GM23248 (cell line): Measurements from ENCODE around the gene OR1D5. TPM values are rescaled to one million over a fixed set of nuclear protein-coding genes. Genes with fewer than 3 reads are reported as not detected.
A peak's percentile ranks its signal among the peaks of the same experiment; 100 is the strongest.

Source experiments
- DNase-seq: peaks from one replicate; pipeline ENCODE4 v3.0.0-alpha.2; 2015
- H2AFZ ChIP-seq: fragments of 200-600 bp; sonication (generic); 2 replicates; pipeline ENCODE4 v1.6.1; 2016; ENCODE audit warnings: antibody characterized with exemption
- H3F3A ChIP-seq: fragments of 200-600 bp; sonication (generic); 2 replicates; pipeline ENCODE4 v1.6.1; 2016; ENCODE audit warnings: mild to moderate bottlenecking, antibody characterized with exemption, mixed run types; ENCODE audit not compliant: insufficient read depth
- H3K27ac ChIP-seq: fragments of 200-600 bp; sonication (generic); 2 replicates; pipeline ENCODE4 v1.5.1; 2016; ENCODE audit warnings: mild to moderate bottlenecking
- H3K27me3 ChIP-seq: fragments of 200-600 bp; sonication (generic); replicated peaks from 2 replicates; pipeline ENCODE4 v1.6.1; 2016; ENCODE audit warnings: mild to moderate bottlenecking; ENCODE audit not compliant: insufficient read depth
- H3K36me3 ChIP-seq: fragments of 200-600 bp; sonication (generic); 2 replicates; pipeline ENCODE4 v1.6.1; 2016; ENCODE audit warnings: low read depth, mild to moderate bottlenecking
- H3K4me1 ChIP-seq: fragments of 200-600 bp; sonication (generic); 2 replicates; pipeline ENCODE4 v1.6.1; 2016; ENCODE audit warnings: mild to moderate bottlenecking; ENCODE audit not compliant: insufficient read depth
- H3K4me2 ChIP-seq: fragments of 200-600 bp; sonication (generic); one replicate; pipeline ENCODE4 v1.6.1; 2016; ENCODE audit warnings: mild to moderate bottlenecking; ENCODE audit not compliant: unreplicated experiment
- H3K4me3 ChIP-seq: fragments of 200-600 bp; sonication (generic); 2 replicates; pipeline ENCODE4 v1.5.1; 2016; ENCODE audit warnings: mild to moderate bottlenecking
- H3K79me2 ChIP-seq: fragments of 200-600 bp; sonication (generic); 2 replicates; pipeline ENCODE4 v1.6.1; 2016; ENCODE audit warnings: mild to moderate bottlenecking; ENCODE audit not compliant: insufficient read depth
- H3K9ac ChIP-seq: fragments of 200-600 bp; sonication (generic); 2 replicates; pipeline ENCODE4 v1.6.1; 2016; ENCODE audit warnings: mild to moderate bottlenecking
- H3K9me2 ChIP-seq: fragments of 200-600 bp; sonication (generic); 2 replicates; pipeline ENCODE4 v1.6.1; 2016; ENCODE audit warnings: mixed run types, mild to moderate bottlenecking, moderate library complexity; ENCODE audit not compliant: insufficient read depth
- H3K9me3 ChIP-seq: fragments of 200-600 bp; sonication (generic); one replicate; pipeline ENCODE4 v1.6.1; 2017; ENCODE audit warnings: low read depth
- H4K20me1 ChIP-seq: fragments of 200-600 bp; sonication (generic); 2 replicates; pipeline ENCODE4 v1.6.0; 2016; ENCODE audit not compliant: insufficient read depth
- EZH2 ChIP-seq: fragments of 200-600 bp; sonication (generic); IDR thresholded peaks from 2 replicates; pipeline ENCODE4 v1.6.1; 2018; ENCODE audit warnings: antibody characterized with exemption, mild to moderate bottlenecking; ENCODE audit not compliant: insufficient read depth, poor library complexity, severe bottlenecking
- EZH2phosphoT487 ChIP-seq: fragments of 200-600 bp; sonication (generic); IDR thresholded peaks from 2 replicates; pipeline ENCODE4 v1.6.1; 2018; ENCODE audit warnings: antibody characterized with exemption, moderate library complexity, mild to moderate bottlenecking, low read depth; ENCODE audit not compliant: insufficient read depth
- WGBS, 2 experiments: methylation state at CpG; one replicate each; pipeline ENCODE4 v1.1.6; 2015 to 2017; ENCODE audit warnings: low lambda C conversion rate in 2 of 2, low coverage in 1 of 2; ENCODE audit errors: missing lambda C conversion rate in 2 of 2; 5-methylcytosine and 5-hydroxymethylcytosine counted together
- in situ Hi-C: fragments of 300-500 bp; cut with MboI; formaldehyde crosslinking; loops from 2 replicates; pipeline ENCODE4 v1.15.0; 2020
- polyA plus RNA-seq: library from polyadenylated mRNA; unstranded; fragments of >200 nt; fragmentation: Nextera tagmentation; extraction: Ambion mirVana; gene quantifications from 2 replicates; pipeline ENCODE4 v1.2.1, GENCODE V29; 2016
- total RNA-seq: library from RNA; depleted of rRNA; stranded (reverse); fragments of >200 nt; shearing (Covaris generic); gene quantifications from 2 replicates; pipeline ENCODE4 v1.2.3, GENCODE V29; 2014; rRNA removed

Gene OR1D5
- total and polyA plus RNA-seq, 2 experiments from 2014 or later, result not detected

DNA sequence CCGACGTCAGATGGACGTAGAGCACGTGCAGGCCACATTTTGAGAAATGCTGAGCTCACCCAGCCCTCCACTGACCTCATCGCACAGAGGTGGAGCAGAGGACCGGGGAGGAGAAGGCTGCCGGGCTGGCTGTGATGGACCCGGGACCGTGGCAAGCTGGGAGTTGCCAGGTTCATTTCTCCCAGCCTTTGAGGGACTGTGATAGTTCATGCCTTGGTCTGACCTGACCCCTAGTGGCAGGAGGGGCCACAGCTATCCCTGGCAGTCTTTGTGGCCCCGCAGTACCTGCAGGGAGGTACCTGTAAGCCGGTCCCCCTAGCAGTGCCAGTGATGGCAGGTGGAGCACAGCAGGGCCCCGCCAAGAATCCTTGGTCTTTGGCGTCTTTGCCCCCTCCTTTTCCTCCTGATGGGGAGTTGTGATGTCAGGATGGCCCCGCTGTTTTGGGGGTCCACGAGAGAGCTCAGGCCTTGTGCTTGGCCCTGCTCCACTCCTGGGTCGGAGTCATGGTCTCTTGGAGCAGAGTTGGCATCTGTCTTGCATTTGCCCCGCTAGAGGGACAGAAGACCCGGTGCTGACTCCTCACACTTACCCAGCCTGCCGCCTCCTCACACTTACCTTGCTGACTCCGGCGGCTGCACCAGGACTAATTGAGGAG, 50.4 kb downstream of the OR1D5 start:
- no peaks in the 10 kb centered on the region for H3K4me1 ChIP-seq
- H3K79me2 ChIP-seq, result no peaks in the 10 kb centered on the region
- H3K27me3 ChIP-seq, result no peaks in the 10 kb centered on the region
- H4K20me1 ChIP-seq, result no peaks in the 10 kb centered on the region
- in situ Hi-C loops, result loop anchor here (10.0 kb wide), 1 partner anchor 188 kb away; no protein-coding TSS in a partner anchor
- no peak overlapping the region for H3K9ac ChIP-seq
- 40 to 43% methylated on average over 21 of the region's 21 CpGs for WGBS, 2 experiments
- no peaks in the 10 kb centered on the region for H3F3A ChIP-seq
- TF ChIP-seq EZH2 (no peak), EZH2phosphoT487 (no peak)
- H3K9me2 ChIP-seq, result no peaks in the 10 kb centered on the region
- DNase-seq, result peak; percentile 74
- H3K9me3 ChIP-seq, result no peaks in the 10 kb centered on the region
- H3K36me3 ChIP-seq, result no peaks in the 10 kb centered on the region
- no peak overlapping the region for H3K4me3 ChIP-seq
- no peak overlapping the region for H3K27ac ChIP-seq
- no peak overlapping the region for H3K4me2 ChIP-seq
- H2AFZ ChIP-seq, result no peak overlapping the region

Other genes starting within 250 kb of the OR1D5 start
- gene OR1D2, start 40.8 kb upstream of the OR1D5 start, total RNA-seq, result not detected in 2 replicates
- not detected in 2 replicates for gene OR1D2, start 40.8 kb upstream of the OR1D5 start, polyA plus RNA-seq
- gene OR1G1, start 63.9 kb upstream of the OR1D5 start, total RNA-seq, result not detected in 2 replicates
- not detected in 2 replicates for gene OR1G1, start 63.9 kb upstream of the OR1D5 start, polyA plus RNA-seq
- gene OR1A2, start 133.9 kb upstream of the OR1D5 start, total RNA-seq, result not detected in 2 replicates
- gene OR1A2, start 133.9 kb upstream of the OR1D5 start, polyA plus RNA-seq, result not detected in 2 replicates
- gene OR1A1, start 144.1 kb upstream of the OR1D5 start, total RNA-seq, result not detected in 2 replicates
- not detected in 2 replicates for gene OR1A1, start 144.1 kb upstream of the OR1D5 start, polyA plus RNA-seq
- not detected in 2 replicates for gene OR3A1, start 234.8 kb upstream of the OR1D5 start, total RNA-seq
- gene OR3A1, start 234.8 kb upstream of the OR1D5 start, polyA plus RNA-seq, result not detected in 2 replicates